SU-DHL-6 (cell line): ENCODE measurements around the gene USP43.

Experiments used
- H2AFZ ChIP-seq: fragments of 200-600 bp; sonication (generic); 2 replicates; pipeline ENCODE4 v1.6.1; 2014; ENCODE audit warnings: low read depth, mild to moderate bottlenecking, moderate library complexity, mixed read lengths, antibody characterized with exemption, low read length; ENCODE audit not compliant: severe bottlenecking
- H3F3A ChIP-seq: fragments of 200-600 bp; shearing (Covaris generic); 2 replicates; pipeline ENCODE4 v1.6.0; 2016; ENCODE audit warnings: antibody characterized with exemption, mild to moderate bottlenecking; ENCODE audit not compliant: insufficient read depth
- H3K27ac ChIP-seq: fragments of 200-600 bp; sonication (generic); 2 replicates; pipeline ENCODE4 v1.5.1; 2016; ENCODE audit warnings: low read depth, mild to moderate bottlenecking, low read length, moderate library complexity, mixed read lengths
- H3K27me3 ChIP-seq: fragments of 200-600 bp; sonication (generic), shearing (Covaris generic); 2 replicates; pipeline ENCODE4 v1.6.0; 2014; ENCODE audit warnings: mild to moderate bottlenecking, low read length
- H3K36me3 ChIP-seq: fragments of 200-600 bp; sonication (generic); 2 replicates; pipeline ENCODE4 v1.6.1; 2014; ENCODE audit warnings: mild to moderate bottlenecking, low read length, mixed read lengths
- H3K4me2 ChIP-seq: fragments of 300-600, 200-600 bp; shearing (Covaris generic), sonication (generic); 2 replicates; pipeline ENCODE4 v1.6.0; 2014; ENCODE audit warnings: low read length, low read depth, mild to moderate bottlenecking; ENCODE audit not compliant: poor library complexity, severe bottlenecking
- H3K4me3 ChIP-seq: fragments of 200-600 bp; sonication (generic); 2 replicates; pipeline ENCODE4 v1.5.1; 2014; ENCODE audit warnings: antibody characterized with exemption, low read length, mild to moderate bottlenecking, mixed read lengths; ENCODE audit not compliant: insufficient read depth, poor library complexity, severe bottlenecking
- H3K79me2 ChIP-seq: fragments of 200-600 bp; sonication (generic); 2 replicates; pipeline ENCODE4 v1.6.1; 2014; ENCODE audit warnings: mild to moderate bottlenecking, low read length, moderate library complexity; ENCODE audit not compliant: insufficient read depth
- H3K9ac ChIP-seq: fragments of 200-600 bp; sonication (generic); 2 replicates; pipeline ENCODE4 v1.7.0; 2014; ENCODE audit warnings: mild to moderate bottlenecking, low read length
- H3K9me2 ChIP-seq: fragments of 200-600 bp; sonication (generic); replicated peaks from 2 replicates; pipeline ENCODE4 v1.6.1; 2014; ENCODE audit warnings: low read length; ENCODE audit not compliant: insufficient read depth
- H3K9me3 ChIP-seq: fragments of 200-600 bp; sonication (generic); 2 replicates; pipeline ENCODE4 v1.6.1; 2014; ENCODE audit warnings: low read length, mixed read lengths; ENCODE audit not compliant: insufficient read depth
- H4K20me1 ChIP-seq: fragments of 200-600 bp; sonication (generic); 2 replicates; pipeline ENCODE4 v1.6.1; 2014; ENCODE audit warnings: low read depth, mild to moderate bottlenecking, antibody characterized with exemption, low read length, moderate library complexity, mixed read lengths
- EZH2phosphoT487 ChIP-seq: fragments of 200-600 bp; sonication (generic), shearing (Covaris generic); conservative IDR thresholded peaks from 2 replicates; pipeline ENCODE4 v1.6.1; 2018; ENCODE audit warnings: mild to moderate bottlenecking, antibody characterized with exemption, low read length, moderate library complexity, mixed read lengths
- TF ChIP-seq, protein P1 (sequence below): fragments of 200-600 bp; sonication (generic); IDR thresholded peaks from one replicate; pipeline ENCODE4 v1.5.1; 2017; ENCODE audit warnings: antibody characterized with exemption, mild to moderate bottlenecking, low read length, moderate library complexity; ENCODE audit not compliant: insufficient read depth, poor library complexity, severe bottlenecking

The USP43 gene

DNA sequence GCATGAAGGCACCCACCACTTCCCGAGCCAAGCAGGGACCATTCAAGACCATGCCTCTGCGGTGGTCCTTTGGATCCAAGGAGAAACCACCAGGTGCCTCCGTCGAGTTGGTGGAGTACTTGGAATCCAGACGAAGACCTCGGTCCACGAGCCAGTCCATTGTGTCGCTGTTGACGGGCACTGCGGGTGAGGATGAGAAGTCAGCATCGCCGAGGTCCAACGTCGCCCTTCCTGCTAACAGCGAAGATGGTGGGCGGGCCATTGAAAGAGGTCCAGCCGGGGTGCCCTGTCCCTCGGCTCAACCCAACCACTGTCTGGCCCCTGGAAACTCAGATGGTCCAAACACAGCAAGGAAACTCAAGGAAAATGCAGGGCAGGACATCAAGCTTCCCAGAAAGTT is 82.7 kb downstream of the USP43 start:
- no peaks in the 10 kb centered on the region for H4K20me1 ChIP-seq
- H3K79me2 ChIP-seq = no peaks in the 10 kb centered on the region
- H3K36me3 ChIP-seq = no peaks in the 10 kb centered on the region
- H3K9ac ChIP-seq = no peak overlapping the region
- no peaks in the 10 kb centered on the region for H3K27me3 ChIP-seq
- no peak overlapping the region for H2AFZ ChIP-seq
- H3K9me2 ChIP-seq = no peaks in the 10 kb centered on the region
- no peak overlapping the region for H3K4me2 ChIP-seq
- H3K27ac ChIP-seq = no peak overlapping the region
- no peak for TF ChIP-seq EZH2phosphoT487
- TF ChIP-seq, protein P1, sequence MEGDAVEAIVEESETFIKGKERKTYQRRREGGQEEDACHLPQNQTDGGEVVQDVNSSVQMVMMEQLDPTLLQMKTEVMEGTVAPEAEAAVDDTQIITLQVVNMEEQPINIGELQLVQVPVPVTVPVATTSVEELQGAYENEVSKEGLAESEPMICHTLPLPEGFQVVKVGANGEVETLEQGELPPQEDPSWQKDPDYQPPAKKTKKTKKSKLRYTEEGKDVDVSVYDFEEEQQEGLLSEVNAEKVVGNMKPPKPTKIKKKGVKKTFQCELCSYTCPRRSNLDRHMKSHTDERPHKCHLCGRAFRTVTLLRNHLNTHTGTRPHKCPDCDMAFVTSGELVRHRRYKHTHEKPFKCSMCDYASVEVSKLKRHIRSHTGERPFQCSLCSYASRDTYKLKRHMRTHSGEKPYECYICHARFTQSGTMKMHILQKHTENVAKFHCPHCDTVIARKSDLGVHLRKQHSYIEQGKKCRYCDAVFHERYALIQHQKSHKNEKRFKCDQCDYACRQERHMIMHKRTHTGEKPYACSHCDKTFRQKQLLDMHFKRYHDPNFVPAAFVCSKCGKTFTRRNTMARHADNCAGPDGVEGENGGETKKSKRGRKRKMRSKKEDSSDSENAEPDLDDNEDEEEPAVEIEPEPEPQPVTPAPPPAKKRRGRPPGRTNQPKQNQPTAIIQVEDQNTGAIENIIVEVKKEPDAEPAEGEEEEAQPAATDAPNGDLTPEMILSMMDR = no peak
- no peak overlapping the region for H3K4me3 ChIP-seq
- H3F3A ChIP-seq = no peaks in the 10 kb centered on the region
- no peaks in the 10 kb centered on the region for H3K9me3 ChIP-seq

DNA sequence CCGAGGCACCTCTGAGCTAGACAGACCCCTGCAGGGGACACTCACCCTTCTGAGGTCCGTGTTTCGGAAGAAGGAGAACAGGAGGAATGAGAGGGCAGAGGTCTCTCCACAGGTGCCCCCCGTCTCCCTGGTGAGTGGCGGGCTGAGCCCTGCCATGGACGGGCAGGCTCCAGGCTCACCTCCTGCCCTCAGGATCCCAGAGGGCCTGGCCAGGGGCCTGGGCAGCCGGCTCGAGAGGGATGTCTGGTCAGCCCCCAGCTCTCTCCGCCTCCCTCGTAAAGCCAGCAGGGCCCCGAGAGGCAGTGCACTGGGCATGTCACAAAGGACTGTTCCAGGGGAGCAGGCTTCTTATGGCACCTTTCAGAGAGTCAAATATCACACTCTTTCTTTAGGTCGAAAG is 83.2 kb downstream of the USP43 start:
- Histone ChIP-seq H3K9ac (no peak overlapping the region), H3K4me2 (no peak overlapping the region), H3K9me2 (no peaks in the 10 kb centered on the region), H3K9me3 (no peaks in the 10 kb centered on the region), H2AFZ (no peak overlapping the region), H3K36me3 (no peaks in the 10 kb centered on the region), H3F3A (no peaks in the 10 kb centered on the region), H4K20me1 (no peaks in the 10 kb centered on the region), H3K79me2 (no peaks in the 10 kb centered on the region), H3K27me3 (no peaks in the 10 kb centered on the region), H3K4me3 (no peak overlapping the region), H3K27ac (no peak overlapping the region)
- TF ChIP-seq, protein P1 = no peak
- TF ChIP-seq EZH2phosphoT487 = no peak

DNA sequence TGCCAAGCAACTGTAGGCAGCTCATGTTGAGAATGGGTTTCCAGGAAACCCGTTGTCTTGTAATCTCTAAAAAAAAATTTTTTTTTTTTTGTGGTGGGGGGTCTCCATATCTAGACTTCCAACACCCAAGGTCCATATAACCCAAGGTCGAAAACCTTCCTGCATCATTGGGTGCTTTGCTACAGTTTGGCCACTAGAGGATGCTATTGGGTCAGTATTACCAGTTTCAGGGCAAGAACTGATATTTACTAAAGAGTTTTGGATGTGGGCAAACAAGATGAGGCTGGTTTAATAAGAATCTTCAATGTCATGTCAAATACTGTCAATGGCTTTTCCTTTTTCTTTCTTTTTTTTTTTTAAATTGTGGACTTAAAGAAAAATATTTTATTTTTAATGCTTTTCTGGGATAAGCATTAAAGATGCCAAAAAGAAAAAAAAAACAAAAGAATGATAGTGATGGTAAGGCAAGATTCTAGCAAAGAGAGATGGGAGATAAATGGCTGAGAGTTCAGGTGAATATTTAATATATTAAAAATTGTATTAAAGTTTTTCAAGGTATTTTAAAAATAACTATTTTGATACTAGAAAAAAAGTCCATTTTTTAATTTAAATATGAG is 83.8 kb downstream of the USP43 start:
- no peaks in the 10 kb centered on the region for H3K9me2 ChIP-seq

More for the DNA sequence above, 83.8 kb downstream of the USP43 start:
- H4K20me1 ChIP-seq = no peaks in the 10 kb centered on the region
- TF ChIP-seq EZH2phosphoT487 = no peak
- TF ChIP-seq, protein P1 = peak; percentile 85
- no peaks in the 10 kb centered on the region for H3K79me2 ChIP-seq
- no peak overlapping the region for H2AFZ ChIP-seq
- H3K27me3 ChIP-seq = no peaks in the 10 kb centered on the region
- no peak overlapping the region for H3K27ac ChIP-seq
- H3K9me3 ChIP-seq = no peaks in the 10 kb centered on the region
- H3F3A ChIP-seq = no peaks in the 10 kb centered on the region
- H3K9ac ChIP-seq = no peak overlapping the region
- no peak overlapping the region for H3K4me3 ChIP-seq
- no peaks in the 10 kb centered on the region for H3K36me3 ChIP-seq
- no peak overlapping the region for H3K4me2 ChIP-seq
